ENCODE measurements around the gene COL8A2.

DNA sequence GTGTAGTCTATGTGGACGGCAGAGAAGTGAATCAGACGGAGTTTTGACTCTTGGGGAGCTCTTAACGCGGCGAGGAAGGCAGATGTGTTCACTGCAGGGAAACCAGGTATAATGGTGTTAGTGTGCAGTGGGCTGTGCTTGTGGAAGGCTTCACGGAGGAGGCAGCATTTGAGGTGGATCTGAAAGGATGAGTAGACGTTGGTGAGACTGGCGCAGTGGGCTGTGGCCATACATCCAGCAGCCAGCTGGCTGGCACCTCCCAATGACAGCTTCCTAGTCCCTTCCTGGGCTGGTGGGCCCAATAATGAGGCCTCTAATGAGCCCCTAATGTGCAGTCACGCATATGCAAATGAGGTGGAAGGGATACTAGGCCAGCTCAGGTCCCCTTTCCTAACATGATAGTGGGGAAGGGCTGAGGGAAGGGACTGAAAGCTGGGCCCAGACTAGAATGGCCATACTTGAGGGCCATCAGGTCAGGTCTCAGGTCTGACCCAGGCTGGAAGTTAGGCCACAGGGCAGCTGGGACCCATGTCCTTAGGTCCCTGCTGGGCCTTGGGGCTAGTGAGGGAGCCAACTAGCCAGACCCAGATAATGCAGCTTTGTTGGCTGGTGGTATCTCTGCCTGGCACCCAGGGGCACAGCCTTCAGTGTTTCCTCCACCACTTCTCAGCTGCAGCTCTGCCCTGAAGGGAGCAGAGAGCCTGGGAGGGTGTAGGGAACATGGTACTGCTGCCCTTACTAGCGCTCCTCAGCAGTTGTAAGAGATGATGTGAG lies 34.8 kb upstream of the COL8A2 start:
- TF ChIP-seq EZH2 (IDR thresholded peaks at IDR 0.05; ENCODE audit: insufficient read depth, poor library complexity, severe bottlenecking) (no peak), EZH2phosphoT487 (IDR thresholded peaks at IDR 0.05; ENCODE audit: insufficient read depth, low read depth) (no peak)
